SIG-M5 treated with dmso at 0.1 percent for 504 hours (cell line): ENCODE measurements around the gene BUD31.
A peak's percentile ranks its signal among the peaks of the same experiment; 100 is the strongest.
"Not testable (repeated sequence)": the region's sequence is repeated elsewhere in the genome, so short reads cannot be mapped to it uniquely, and the experiment has no call there.

Experiments used
- DNase-seq: peaks from one replicate; lab custom pipeline; 2025; ENCODE audit not compliant: unreplicated experiment; lab: John Stamatoyannopoulos, UW

The BUD31 gene

DNA sequence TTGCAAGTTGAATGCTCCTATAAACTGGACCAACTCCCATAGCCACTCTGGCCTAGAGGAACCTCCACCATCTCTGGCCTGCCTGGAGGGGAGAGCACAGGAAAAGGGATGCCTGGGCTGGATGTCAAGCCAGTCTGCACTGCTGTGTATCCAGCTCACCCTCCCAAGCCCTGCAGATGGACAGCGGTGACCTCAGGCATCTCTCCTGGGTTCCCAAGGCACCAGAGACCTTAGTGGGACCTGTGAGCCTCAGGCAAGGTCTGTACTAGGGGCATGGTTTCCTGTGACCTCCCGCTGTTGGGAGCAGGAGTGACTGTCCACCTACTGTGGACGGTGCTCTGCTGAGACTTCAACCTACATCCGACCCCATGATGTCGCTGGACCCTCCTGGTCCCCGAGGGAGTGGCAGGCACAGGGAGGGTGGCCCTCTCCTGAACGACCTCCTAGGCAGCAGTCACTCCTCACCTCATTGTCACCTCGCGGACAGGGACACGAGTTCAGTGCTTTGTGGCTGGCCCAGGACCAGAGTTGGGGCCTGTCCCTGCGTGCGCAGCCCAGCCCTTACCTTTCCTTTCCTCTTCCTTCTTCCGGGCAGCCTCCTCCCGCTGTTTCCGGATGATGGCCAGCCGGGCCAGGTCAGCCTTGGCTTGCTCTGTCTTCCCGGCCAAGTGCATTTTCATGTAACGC is 11.3 kb upstream of the BUD31 start:
- DNase-seq, result no peak

GRCh38 chr7:99398891-99399445 is 9.8 kb upstream of the BUD31 start:
- DNase-seq, result no peak

DNA sequence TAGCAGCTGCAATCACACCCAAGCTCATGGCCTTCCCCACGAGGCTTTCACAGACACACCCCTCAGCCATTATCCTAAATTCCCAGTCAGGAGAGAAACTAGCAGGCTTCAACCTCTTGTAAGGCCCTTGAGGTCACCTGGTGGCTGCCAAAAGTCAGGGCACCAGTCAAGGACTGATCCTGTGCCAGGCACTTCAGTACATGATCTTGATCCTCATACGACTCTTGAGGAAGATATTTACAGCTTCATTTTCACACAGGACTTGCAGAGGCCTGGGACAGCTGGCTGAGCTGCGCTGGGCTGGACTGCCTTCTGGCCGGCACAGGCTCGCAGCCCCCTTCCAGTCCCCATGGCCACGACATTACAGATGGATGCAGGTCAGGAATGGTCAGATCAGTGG is 9.2 kb upstream of the BUD31 start:
- DNase-seq, result no peak

DNA sequence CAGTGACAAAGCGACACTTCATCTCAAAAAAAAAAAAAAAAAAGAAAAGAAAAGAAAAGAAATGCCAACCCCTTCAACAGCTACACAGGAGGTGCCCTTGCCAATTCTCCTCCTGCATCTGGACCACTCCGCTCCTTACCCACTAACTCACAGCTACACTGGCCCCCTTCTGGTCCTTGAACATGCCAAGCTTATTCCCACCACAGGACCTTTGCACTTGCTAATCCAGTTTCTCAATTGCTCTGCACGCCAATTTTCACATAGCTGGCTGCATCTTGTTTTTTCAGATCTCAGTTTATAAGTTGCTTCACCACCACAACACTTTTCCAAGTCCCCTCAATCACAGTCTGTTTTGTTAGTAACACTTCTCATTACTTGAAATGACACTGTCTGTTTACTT is 5.9 kb upstream of the BUD31 start:
- DNase-seq, result no peak

DNA sequence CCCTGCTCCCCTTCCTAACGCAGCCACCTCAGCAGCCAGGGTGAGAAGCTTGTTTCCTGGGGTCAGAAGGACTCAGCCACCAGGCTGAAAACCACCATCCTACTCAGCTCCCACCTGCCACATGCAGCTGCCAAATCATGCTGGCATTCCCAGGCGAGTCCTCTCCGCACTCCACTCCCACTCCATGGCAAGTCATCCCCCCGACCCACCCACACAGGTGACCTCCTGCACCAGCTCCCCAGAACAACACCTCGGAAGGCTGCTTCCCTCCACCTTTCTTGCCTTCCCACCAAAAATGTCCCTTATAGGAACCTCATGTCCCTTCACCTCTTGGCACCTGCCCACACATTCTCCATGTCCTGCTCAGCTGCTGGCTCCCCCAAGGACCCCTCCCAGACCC is 5.0 kb upstream of the BUD31 start:
- DNase-seq, result no peak

DNA sequence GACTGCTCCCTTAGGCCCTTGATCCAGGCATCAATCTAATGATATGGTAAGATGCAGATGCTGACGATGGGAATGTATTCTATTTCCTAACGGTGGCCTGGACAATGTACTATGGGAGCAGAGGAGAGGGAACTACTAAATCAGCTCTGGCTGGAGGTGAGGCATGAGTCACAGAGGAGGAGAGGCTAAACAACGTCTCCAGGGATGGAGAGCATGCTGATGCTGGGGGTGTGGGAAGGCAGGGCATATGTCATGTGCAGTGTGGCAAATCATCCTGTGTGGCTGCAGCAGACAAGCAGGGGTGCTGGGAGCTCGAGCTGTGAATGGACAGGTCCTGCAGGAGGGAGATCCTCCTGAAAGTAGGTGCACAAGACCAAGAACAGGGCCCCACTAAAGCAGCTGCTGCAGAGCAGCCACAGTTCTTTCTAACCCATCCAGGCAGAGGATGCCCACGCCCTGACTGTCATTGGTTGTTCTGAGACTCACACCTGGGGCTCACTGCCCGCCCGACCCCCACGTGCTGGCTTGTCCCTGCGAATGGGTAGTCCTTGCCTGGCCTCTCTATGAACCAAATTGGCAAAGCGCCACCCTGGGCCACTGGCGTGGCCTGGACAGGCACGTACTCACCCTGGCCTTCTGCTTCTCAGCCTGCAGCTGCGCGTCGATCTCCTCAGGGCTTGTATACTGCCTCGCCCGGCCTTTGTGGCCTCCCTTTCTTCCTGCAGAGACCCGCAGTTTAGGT is 4.4 kb upstream of the BUD31 start:
- DNase-seq, result no peak

GRCh38 chr7:99404977-99405320 is 3.8 kb upstream of the BUD31 start:
- DNase-seq, result no peak

DNA sequence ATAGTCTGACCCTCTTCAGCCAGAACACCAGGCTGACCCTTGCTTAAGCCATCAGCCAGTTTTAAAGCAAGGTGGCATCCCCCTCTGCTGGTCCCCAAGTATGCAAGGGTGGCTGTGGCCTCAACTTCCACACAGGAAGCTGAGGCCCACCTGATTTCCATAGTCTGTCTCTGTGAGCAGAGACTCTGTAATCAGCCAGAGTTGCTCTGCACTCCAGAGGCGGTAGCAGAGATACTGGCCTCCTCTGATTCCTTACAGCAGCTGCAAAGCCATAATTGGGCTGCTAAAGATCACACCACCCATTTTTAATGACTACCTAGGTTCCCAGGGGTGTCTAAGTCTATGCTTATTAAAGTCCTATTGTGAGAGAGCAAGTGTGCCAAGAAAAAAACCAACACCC is 2.2 kb upstream of the BUD31 start:
- no peak for DNase-seq

GRCh38 chr7:99407872-99408378 is 844 bp upstream of the BUD31 start:
- peak; percentile 31 for DNase-seq

DNA sequence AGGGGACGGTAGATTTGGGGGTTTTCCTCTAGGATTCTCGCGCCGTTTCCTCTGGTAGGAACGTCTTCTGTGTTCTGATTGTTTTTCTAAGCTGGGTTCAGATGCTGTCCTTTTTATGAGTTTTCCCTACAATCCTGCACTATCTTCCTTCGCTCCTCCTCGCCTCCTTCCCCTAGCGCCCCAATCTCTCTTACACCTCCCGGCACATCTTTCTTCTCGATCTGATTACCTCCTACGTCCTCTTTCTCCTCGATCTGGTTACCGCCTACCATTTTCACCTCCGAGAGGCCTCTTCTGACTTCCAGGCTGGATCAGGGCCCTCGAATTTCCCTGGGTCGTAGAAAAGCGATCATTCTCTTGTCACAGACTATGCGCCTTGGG is 413 bp downstream of the BUD31 start:
- no peak for DNase-seq

GRCh38 chr7:99409806-99410205 is 1.0 kb downstream of the BUD31 start:
- no peak for DNase-seq

- DNase-seq, result no peak
These were observed 1.9 kb downstream of the BUD31 start for GRCh38 chr7:99410635-99411034.

DNA sequence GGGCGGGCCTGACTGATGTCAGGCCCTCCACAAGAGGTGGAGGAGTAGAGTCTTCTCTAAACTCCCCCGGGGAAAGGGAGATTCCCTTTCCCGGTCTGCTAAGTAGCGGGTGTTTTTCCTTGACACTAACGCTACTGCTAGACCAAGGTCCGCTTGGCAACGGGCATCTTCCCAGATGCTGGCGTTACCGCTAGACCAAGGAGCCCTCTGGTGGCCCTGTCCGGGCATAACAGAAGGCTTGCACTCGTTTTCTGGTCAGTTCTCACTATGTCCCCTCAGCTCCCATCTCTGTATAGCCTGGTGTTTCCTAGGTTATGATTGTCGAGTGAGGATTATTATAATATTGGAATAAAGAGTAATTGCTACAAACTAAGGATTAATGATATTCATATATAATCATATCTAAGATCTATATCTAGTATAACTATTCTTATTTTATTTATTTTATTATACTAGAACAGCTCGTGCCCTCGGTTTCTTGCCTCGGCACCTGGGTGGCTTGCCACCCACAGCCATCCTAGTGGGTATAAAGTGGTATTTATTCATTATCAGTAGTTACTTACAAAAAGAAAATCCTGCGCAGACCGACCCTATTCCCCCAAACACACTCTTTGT is 6.9 kb downstream of the BUD31 start:
- DNase-seq, result not testable (repeated sequence)

DNA sequence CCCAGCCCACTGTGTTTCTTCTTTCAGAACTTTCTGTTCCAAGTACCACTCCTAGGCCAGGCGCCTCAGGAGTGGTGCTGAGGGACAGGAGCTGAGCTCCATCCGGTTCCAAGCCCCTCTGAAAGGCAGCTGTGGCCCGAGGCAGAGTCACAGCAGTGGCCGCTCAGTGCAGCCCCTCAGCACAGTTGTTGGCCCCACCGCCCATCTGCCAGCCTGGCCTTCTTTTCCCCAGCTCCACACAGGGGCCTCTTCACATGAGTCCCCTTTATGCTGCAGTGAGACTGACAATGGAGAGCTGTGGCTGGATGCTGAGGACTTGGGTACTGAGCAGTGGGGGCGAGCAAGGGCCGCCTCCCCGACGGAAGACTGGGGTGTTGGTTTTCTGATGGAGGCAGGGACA is 9.5 kb downstream of the BUD31 start:
- DNase-seq, result no peak

DNA sequence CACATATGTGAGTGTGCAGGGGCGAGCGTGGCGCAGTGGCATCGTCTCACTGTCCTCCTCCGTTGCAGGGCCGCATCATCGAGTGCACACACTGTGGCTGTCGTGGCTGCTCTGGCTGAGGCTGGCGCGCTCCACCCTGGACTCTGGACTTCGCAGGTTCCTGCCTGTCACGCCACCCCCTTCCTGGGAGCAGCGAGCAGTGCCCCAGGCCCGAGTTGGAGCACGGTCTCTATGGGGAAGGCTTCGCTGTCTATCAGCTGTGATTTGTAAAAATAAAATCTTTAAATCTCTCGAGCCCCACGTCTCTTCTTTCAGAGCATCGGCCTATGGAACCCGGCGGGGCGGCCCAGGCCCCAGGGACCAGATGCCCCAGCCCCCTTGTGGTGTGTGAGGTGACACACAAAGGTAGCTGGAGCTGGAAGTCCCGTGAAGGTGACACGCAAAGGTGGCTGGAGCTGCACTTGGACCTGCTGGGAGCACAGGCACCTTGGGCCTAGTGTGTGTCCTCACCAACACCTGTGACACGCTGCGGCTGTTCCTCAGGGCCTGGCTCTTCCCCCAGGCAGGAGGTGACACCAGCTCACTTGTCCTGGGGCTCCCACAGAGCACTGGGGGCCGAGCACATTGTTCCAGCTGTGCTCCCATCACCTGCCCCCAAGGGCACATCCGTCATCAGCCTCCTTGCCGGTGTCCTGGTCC is 10.7 kb downstream of the BUD31 start:
- DNase-seq, result no peak

DNA sequence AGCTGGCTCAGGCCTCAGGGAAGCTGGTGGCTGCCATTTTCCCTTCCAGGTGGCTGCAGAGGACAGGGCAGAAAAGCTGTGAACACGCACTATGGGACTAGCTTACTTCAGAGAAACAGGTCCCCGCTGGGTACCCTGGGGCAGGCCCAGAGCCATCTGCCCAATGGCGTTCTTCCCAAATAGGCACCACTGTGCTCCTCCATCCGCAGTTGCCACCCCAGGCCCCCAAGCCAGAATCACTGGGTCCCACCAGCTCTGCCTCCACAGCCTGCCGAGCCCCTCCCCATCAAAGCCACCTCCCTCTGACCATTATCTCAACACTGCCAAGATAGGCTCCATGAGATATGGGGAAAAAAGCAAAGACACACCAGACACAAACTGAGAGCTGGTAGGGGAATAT is 11.4 kb downstream of the BUD31 start:
- DNase-seq, result no peak

DNA sequence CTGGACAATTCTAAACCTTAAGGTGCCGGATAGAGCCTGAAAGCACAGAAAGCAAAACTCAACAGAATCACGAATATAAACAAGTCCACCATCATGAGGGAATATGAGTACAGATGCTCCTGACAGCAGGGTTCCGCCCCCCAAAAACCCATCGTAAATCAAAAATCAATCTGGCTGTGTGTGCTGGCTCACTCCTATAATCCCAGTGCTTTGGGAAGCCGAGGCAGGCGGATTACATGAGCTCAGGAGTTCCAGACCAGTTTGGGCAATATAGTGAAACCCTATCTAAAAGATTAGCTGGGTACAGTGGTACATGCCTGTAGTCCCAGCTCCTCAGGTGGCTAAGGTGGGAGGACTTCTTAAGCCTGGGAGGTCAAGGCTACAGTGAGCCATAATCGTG is 12.2 kb downstream of the BUD31 start:
- DNase-seq, result no peak

- no peak for DNase-seq
These were observed 13.4 kb downstream of the BUD31 start for GRCh38 chr7:99422186-99422585.

DNA sequence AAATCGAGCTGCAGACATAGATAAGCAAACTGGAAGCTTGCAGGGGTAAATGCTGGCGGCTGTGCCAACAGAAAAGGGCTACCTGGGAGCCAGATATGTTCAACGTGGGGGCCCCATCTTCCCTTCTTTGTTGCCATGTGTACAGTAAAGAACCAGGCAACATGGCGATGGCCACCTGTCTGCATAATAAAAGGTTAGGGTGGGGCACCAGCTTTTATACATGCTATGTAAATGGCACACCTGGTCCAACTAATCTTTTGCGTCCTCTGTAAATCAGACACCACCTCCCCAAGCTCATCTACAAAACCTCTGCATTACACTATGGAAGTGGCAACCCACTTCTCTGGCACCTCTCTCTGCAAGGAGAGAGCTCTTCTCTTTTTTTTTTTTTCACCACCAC is 13.9 kb downstream of the BUD31 start:
- no peak for DNase-seq

- no peak for DNase-seq
These were observed 16.4 kb downstream of the BUD31 start for GRCh38 chr7:99424932-99425730.
